GM12873 (cell line): ENCODE results near the gene COLEC11.

Source experiments
- TF ChIP-seq, protein P1 (sequence below): IDR thresholded peaks from 2 replicates; pipeline ENCODE4 v1.5.1; 2012; ENCODE audit warnings: low read depth, mild to moderate bottlenecking, moderate library complexity, low read length, control low read depth; ENCODE audit not compliant: insufficient read depth; ENCODE audit errors: missing control alignments

COLEC11 gene

DNA sequence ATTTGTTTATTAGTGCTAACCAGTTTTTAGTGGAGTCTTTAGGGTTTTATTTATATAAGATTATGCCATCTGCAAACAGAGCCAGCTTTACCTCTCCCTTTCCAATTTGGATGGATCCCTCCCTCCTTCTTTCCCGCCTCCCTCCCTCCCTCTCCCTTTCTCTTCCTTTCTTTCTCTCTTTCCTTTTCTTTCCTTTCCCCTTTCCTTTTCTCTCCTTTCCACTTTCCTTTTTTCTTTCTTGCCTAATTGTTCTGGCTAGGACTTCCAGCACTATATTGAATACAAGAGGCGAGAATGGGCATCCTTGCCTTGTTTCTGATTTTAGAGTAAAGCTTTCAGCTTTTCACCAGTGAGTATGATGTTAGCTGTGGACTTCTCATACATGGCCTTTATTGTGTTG is 24.1 kb downstream of the COLEC11 start:
- TF ChIP-seq, protein P1, sequence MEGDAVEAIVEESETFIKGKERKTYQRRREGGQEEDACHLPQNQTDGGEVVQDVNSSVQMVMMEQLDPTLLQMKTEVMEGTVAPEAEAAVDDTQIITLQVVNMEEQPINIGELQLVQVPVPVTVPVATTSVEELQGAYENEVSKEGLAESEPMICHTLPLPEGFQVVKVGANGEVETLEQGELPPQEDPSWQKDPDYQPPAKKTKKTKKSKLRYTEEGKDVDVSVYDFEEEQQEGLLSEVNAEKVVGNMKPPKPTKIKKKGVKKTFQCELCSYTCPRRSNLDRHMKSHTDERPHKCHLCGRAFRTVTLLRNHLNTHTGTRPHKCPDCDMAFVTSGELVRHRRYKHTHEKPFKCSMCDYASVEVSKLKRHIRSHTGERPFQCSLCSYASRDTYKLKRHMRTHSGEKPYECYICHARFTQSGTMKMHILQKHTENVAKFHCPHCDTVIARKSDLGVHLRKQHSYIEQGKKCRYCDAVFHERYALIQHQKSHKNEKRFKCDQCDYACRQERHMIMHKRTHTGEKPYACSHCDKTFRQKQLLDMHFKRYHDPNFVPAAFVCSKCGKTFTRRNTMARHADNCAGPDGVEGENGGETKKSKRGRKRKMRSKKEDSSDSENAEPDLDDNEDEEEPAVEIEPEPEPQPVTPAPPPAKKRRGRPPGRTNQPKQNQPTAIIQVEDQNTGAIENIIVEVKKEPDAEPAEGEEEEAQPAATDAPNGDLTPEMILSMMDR: no peak

DNA sequence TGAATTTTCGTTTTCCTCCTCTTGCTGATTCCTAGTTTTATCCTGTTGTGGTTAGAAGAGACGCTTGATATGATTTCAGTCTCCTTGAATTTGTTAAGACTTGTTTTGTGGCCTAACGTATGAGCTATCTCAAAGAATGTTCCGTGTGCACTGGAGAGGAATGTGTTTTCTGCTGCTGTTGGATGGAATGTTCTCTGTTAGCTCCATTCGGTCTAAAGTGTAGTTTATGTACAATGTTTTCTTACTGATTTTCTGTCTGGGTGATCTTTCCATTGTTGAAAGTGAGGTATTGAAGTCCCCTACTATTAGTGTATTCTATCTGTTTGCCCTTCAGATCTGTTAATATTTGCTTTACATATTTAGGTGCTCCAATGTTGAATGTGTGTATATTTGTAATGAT is 25.9 kb downstream of the COLEC11 start:
- TF ChIP-seq, protein P1: no peak

DNA sequence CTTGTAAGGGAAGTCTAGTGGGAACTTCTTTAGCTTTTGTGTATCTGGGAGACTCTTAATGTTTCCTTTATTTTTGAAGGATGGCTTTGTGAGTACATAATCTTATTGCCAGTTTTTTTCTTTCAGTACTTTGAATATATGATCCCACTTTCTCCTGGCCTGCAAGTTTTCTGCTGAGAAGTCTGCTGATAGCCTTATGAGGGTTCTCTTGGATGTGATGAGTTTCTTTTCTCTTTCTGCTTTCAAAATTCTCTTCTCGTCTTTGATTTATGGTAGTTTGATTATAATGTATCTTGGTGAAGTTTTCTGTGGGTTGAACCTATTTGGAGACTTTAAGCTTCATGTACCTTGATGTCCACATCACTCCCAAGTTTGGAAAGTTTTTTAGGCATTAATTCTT is 28.1 kb downstream of the COLEC11 start:
- TF ChIP-seq, protein P1: no peak

DNA sequence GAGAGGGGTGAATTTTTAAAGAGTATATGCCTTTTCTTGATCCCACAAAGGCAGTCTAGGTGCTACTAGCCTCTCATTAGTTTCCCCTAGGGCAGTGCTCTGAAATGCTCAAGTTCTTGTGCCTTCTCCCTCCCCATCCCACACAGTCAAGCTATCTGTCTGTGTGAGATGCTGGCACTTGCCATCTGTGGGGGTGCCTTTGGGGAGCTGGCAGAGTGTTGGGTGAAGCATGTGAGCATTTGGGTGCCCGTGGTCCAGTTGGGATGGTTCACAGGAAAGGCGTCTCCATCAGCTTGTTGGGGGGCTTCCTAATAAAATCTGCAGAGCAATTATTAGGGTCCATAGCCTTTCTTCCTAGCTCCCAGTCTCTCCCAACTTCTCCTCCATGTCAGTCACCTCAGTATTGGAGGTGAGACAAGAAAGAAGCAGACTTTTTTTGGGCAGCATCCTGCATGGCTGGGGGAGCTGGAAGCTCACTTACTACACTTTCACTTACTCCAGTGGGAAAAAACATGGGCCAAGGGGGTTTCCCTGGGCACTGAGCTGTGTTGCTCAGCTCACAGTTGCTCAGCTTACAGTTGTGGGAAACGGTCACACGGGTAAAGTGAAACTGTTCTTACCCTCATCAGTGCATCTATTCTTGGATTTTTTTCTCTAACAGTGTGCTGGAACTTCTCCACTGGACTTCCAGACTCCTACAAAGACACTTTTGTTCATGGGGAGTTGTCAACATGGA is 29.3 kb downstream of the COLEC11 start:
- TF ChIP-seq, protein P1: no peak

DNA sequence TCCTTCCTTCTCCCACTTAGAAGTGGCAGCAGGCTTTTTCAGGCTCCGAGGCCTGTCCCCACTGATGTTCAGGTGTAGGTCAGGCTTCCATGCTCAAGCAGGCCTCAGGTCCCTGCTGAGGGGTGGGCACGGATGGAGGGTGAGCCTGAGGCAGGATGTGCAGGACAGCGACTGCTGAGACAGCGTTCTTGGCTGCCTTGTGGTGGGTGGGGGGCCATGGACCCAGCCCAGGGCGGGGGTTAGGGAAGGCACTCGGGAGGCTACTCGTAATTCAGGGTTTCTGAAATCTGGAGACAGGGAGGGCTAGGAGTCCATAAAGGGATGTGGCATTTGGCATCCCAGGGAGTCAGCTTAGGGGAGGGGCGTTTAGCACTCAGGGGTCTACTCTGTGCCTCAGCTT is 30.3 kb downstream of the COLEC11 start:
- TF ChIP-seq, protein P1: no peak

DNA sequence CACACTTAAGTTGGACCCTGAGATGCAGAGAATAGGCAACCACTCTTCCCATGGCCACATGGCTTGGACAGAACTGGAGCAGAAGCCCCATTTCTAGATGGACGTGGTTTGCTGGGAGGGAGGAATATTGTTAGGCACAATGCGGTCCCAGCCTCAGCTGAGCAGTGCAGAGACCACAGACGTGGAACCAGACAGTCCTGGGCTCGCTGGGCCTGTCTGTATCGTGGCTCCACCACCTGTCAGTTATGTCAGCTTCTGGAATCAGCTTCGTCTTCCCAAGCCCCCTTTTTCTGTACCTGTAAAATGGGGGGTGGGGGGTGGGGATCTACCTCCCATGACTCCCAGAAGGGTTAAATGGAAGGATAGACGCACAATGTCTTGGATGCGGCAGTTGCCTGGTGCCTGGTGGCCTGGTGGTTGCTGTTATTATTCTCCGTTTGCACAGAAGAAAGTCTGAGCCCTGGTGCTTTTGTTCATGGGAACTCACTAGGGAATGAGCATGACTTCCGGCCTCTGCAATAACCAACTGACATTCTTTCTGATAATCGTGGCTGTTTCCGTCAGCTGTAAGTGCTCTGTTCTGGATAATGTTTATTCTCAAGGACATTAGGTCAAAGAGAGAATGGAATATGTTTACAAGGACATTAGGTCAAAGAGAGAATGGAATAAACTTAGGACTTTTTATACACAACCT is 31.4 kb downstream of the COLEC11 start:
- TF ChIP-seq, protein P1: no peak

DNA sequence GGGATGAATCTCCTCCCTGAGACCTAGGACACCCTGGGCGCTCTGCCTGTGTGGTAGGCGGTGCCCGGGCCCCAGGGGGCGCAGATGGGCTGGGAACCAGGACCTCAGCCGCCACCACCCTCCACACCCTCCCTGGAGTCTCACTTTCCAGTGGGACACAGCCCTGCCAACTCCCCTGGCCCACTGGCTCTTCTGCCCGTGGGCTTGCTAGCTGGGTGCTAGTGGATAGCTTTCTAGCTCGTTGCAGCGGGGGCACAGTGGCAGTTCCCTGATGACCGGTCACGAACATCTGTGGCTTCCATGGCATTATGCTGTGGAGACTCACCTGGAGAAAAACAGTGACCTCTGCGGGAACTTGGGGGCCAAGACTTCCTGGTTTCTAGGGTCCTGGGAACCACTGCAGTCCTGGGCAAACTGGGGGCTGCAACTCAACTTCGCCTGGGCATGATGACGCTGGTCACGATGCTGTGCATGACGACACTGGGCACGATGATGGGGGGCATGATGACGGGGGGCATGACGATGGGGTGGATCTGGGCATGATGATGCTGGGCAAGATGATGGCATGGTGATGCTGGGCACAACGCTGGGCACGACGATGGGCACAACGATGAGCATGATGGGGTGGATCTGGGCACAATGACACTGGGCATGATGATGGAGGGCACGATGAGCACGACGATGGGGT is 32.0 kb downstream of the COLEC11 start:
- TF ChIP-seq, protein P1: no peak
